ENCODE measurements around the gene TRIO. TPM values are rescaled to one million over a fixed set of nuclear protein-coding genes. Genes with fewer than 3 reads are reported as not detected.

The TRIO gene
- total RNA-seq, 2 experiments from 2014 or later: 5.7 to 15.7 TPM

DNA sequence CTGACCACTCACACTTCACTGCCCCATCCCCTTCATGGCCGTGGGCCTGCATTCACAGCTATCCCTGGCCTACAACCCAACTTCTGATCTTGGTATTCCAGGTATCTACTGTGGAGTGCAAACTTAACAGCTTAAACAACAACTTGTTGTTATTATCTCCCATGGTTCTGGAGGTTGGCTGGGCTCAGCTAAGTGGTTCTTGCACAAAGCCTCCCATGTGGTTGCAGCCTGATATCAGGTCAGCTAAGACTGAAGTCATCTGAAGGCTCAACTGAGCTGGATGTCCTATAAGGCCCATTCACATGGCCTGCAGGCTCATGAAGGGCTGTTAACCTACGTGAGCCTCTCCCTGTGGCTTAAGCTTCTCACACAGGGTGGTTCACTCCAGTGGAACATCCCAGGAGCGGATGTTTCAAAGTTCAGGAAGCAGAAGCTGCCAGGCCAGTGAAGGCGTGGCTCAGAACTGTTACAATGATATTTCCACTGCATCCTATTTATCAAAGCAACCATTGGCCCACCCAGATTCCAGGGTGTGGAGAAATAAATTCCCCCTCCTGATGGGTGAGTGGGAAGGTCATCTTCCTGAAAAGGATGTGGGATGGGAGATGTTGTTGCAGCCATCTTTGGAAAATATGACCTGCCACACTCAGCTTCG lies 30.0 kb upstream of the TRIO start:
- Mint-ChIP-seq H3K4me3 (no peak overlapping the region), H3K4me1 (peaks cover 13% of the 10 kb centered on the region), H3K27me3 (peaks cover 4% of the 10 kb centered on the region), H3K27ac (no peak overlapping the region), H3K36me3 (no peaks in the 10 kb centered on the region), H3K9me3 (ENCODE audit: low read depth) (no peaks in the 10 kb centered on the region)
- CTCF ChIA-PET: no interaction called here
- ATAC-seq (no peak), DNase-seq (no peak)

DNA sequence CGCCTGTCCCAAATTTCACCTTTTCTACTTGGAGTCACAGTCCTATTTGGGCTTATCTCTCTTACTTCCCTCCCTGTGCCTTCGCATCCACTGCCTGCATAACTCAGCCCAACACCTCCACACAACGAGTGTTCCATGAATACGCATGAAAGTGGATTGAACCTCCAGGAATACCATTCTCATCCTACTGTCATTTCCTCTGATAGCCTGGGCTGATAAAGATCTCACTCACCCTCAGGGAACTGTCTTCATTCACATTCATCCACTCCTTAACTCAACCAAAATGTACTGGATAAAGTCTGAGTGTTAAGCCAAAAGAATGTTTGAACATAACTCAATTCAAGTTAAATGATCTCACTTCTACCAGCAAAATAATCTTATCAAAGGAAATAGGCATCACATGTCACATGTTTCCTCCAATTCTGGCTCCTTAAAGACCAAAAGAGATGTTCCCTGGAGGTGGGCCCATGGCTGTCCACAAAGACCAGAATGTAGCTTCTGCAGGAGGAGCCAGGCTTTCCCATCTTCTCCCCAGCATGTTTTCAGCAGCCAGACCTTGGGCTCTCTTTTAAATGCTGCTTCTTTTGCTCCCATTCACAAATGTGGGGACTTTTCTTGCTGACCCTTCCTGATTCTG lies 28.4 kb upstream of the TRIO start:
- Mint-ChIP-seq H3K4me3 (no peak overlapping the region), H3K9me3 (ENCODE audit: low read depth) (no peaks in the 10 kb centered on the region), H3K27ac (no peak overlapping the region), H3K4me1 (no peaks in the 10 kb centered on the region), H3K27me3 (no peaks in the 10 kb centered on the region), H3K36me3 (no peaks in the 10 kb centered on the region)
- ATAC-seq (no peak), DNase-seq (no peak)
- CTCF ChIA-PET: no interaction called here

DNA sequence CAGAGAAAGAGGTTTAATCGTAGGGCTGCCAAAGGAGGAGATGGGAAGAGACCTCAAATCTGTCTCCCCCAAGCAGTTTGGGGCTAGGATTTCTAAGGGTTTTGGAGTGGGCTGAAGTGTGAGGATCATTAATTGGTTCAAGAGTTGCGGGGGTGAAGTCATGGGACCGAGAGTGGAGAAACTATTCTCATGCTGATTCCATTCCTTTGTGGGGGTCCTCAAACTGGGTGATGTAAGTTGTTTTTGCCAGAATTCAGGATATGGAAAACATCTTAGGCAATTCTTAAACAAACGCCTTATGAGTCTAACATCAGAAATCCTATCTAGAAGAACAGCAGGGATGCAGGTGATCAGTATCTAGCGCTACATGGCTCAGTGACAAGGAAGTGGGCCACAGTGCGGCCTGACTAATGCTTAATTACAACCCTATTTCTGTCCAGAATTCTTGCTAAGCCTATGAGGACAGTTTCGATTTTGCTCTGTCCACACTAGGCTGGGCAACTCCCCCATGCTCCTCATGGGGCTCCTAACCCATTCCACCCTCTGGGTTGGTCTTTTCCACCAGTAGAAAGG lies 27.7 kb upstream of the TRIO start:
- ATAC-seq: no peak
- Mint-ChIP-seq H3K4me3 (no peak overlapping the region), H3K27me3 (no peaks in the 10 kb centered on the region), H3K36me3 (no peaks in the 10 kb centered on the region), H3K27ac (no peak overlapping the region), H3K9me3 (ENCODE audit: low read depth) (no peaks in the 10 kb centered on the region), H3K4me1 (no peaks in the 10 kb centered on the region)
- no peak for DNase-seq
- CTCF ChIA-PET: no interaction called here

DNA sequence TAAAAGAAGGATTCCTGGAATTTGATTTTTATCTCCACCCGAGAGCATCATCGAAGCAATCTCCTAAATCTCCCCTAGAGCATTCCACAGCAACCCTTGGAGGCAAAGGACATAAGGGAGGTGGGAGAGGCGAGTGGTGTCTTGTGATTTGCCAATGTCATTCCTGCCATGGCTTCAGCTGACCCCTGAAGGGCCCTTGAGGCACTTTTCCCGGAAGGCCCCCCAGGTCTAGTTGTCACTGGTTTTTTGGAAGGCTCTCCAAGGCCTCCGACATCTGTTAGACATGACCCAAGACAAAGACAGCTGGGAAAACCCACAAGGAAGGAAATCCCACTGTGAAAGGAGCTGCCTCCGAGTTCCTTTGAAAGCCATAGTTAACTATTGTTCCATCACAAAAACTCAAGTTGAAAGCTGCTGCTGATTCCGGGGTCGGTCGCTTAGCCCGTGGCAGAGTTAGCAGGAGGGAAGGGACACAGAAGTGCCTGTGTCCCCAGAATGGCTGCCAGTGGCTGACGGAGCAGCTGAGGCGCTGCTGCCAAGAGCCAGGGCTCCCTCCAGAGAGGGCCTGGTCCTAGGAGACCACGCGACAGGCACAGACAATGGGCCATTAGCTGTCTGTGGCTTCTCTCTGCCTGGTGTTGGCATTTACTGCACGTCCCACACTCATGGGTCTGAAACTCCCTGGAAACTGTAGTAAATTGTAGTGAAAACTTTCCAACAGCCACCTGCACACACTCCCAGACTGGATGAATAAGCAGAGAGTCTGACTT lies 24.4 kb upstream of the TRIO start:
- CTCF ChIA-PET: no interaction called here
- ATAC-seq: no peak
- no peak overlapping the region for H3K4me3 Mint-ChIP-seq
- H3K9me3 Mint-ChIP-seq (ENCODE audit: low read depth): no peaks in the 10 kb centered on the region
- no peak for DNase-seq
- no peaks in the 10 kb centered on the region for H3K36me3 Mint-ChIP-seq
- H3K4me1 Mint-ChIP-seq: no peaks in the 10 kb centered on the region
- no peaks in the 10 kb centered on the region for H3K27me3 Mint-ChIP-seq
- H3K27ac Mint-ChIP-seq: no peak overlapping the region

DNA sequence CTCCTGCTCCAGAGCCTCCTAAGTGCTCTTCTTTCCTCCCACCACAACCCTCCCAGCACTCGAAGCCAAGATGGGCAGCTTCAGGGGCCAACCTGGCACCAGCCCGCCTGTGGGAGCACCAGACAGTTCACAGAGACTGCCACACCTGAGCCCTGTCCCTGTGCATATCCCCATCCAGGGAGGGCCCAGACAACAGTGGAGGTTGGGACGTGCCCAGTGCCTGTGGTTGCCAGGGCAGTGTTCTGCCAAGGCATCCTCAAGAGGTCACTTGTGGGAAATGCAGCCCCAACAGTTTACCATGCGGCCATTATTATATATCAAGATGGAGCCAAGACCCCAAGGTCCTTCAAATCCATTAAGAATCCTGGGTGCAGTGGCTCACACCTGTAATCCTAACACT lies 23.0 kb upstream of the TRIO start:
- ATAC-seq (no peak), DNase-seq (no peak)
- Mint-ChIP-seq H3K9me3 (ENCODE audit: low read depth) (no peaks in the 10 kb centered on the region), H3K4me3 (no peak overlapping the region), H3K27ac (no peak overlapping the region), H3K4me1 (no peaks in the 10 kb centered on the region), H3K36me3 (no peaks in the 10 kb centered on the region), H3K27me3 (no peaks in the 10 kb centered on the region)
- CTCF ChIA-PET: no interaction called here

DNA sequence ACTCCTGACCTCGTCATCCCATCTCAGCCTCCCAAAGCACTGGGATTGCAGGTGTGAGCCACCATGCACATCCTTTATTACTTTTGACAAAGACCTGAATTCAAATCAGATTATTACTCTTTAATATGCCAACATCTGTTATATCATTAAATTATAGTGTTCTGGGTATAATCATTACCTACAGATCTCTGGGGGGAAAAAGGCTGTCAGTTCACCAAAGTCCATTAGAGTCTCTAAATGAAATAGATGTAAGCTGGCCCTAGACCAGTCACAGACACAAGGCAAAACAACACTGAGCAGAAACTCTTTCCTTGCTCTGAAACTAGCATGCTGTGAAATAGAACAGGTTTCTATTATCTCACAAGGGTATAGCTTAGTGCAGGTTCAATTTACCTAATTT lies 21.6 kb upstream of the TRIO start:
- Mint-ChIP-seq H3K9me3 (ENCODE audit: low read depth) (no peaks in the 10 kb centered on the region), H3K36me3 (no peaks in the 10 kb centered on the region), H3K27ac (no peak overlapping the region), H3K27me3 (no peaks in the 10 kb centered on the region), H3K4me3 (no peak overlapping the region), H3K4me1 (no peaks in the 10 kb centered on the region)
- ATAC-seq (no peak), DNase-seq (no peak)
- CTCF ChIA-PET: no interaction called here

DNA sequence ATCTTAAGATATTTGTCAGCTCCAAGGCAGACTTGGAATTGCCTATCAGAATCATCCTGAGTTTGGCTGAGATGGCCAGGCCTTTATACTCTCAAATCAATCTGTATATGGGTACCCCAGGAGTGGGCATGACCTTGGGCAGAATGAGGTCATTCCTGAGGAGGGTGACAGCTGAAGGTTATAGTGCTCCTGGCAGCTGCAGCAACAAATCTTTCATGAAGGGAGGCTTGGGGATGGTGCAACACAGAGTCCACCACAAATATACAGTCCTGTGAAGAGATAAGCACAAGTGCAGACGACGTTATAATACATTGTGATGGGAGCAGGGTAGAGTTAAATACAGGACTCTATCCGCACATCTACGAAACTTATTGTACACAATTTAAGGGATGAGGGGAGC lies 21.1 kb upstream of the TRIO start:
- Mint-ChIP-seq H3K27ac (no peak overlapping the region), H3K9me3 (ENCODE audit: low read depth) (no peaks in the 10 kb centered on the region), H3K4me1 (no peaks in the 10 kb centered on the region), H3K27me3 (no peaks in the 10 kb centered on the region), H3K36me3 (no peaks in the 10 kb centered on the region), H3K4me3 (no peak overlapping the region)
- CTCF ChIA-PET: no interaction called here
- ATAC-seq: no peak
- no peak for DNase-seq

DNA sequence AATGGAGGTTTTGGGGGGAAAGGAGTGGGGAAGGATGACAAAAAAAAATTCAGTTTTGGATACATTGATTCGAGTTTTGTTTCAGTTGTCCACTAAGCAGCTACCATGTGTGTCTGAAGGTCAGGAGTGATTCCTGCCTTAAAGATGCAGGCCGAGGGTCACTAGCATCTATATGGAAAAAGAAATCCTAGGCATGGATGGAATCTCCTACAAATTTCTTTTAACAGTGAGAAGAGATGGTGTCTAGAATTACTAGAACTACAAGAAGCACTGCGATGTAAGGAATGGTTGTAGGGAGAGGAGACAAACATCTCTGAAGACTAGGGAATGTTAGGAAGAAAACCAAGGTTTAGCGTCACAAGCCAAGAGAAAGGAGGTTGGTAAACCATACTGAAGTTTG lies 19.6 kb upstream of the TRIO start:
- no peaks in the 10 kb centered on the region for H3K36me3 Mint-ChIP-seq
- DNase-seq (no peak), ATAC-seq (no peak)
- no peak overlapping the region for H3K4me3 Mint-ChIP-seq
- no peaks in the 10 kb centered on the region for H3K27me3 Mint-ChIP-seq
- CTCF ChIA-PET: no interaction called here
- no peaks in the 10 kb centered on the region for H3K4me1 Mint-ChIP-seq
- H3K27ac Mint-ChIP-seq: no peak overlapping the region
- no peaks in the 10 kb centered on the region for H3K9me3 Mint-ChIP-seq (ENCODE audit: low read depth)

DNA sequence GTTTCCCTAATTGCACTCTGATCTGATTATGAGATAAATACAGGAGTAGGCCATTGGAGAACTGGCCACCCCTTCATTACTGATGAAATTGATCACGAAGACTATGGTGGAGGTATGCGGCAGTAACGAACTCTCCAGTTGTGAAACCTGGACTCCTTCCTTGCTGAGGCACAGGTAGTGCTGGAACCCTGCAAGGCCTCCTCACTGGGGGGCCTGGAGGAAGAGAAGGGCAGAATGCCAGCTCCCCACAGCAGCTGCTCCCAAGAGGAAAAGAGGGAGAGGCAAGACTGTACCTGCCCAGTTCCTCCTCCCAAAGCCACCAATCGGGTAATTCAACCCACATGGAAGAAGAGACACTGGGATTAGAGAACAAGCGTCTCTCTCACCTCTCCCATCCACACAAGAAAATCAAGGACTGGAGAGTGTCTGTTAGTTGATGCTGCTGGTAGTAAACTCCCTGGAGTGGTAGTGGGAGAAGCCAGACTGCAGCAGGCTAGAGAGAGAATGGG lies 19.1 kb upstream of the TRIO start:
- Mint-ChIP-seq H3K27me3 (no peaks in the 10 kb centered on the region), H3K4me3 (no peak overlapping the region), H3K4me1 (no peaks in the 10 kb centered on the region), H3K36me3 (no peaks in the 10 kb centered on the region), H3K9me3 (ENCODE audit: low read depth) (no peaks in the 10 kb centered on the region), H3K27ac (no peak overlapping the region)
- CTCF ChIA-PET: no interaction called here
- DNase-seq (no peak), ATAC-seq (no peak)

DNA sequence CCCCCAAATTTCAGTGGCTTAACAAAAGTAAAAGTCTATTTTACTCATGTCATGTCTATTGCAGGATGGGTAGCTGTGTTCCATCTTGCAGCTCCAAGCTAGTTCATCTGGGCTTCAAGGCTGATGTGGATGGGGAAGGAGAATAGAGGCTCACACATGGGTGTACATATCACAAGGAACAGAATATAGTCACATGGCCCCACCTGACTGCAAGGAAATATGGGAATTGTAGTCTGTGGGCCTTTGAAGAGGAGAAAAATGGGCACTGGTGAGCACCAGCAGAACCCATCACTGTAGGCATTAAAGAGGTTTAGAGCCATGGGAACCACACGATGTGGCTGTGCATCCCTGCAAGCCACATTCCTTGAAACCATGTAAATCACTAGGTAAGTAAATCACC lies 17.9 kb upstream of the TRIO start:
- H3K4me3 Mint-ChIP-seq: no peak overlapping the region
- no peak overlapping the region for H3K27ac Mint-ChIP-seq
- no peak for DNase-seq
- H3K4me1 Mint-ChIP-seq: no peaks in the 10 kb centered on the region
- no peak for ATAC-seq
- CTCF ChIA-PET: no interaction called here
- H3K9me3 Mint-ChIP-seq (ENCODE audit: low read depth): no peaks in the 10 kb centered on the region
- H3K27me3 Mint-ChIP-seq: no peaks in the 10 kb centered on the region
- H3K36me3 Mint-ChIP-seq: no peaks in the 10 kb centered on the region

DNA sequence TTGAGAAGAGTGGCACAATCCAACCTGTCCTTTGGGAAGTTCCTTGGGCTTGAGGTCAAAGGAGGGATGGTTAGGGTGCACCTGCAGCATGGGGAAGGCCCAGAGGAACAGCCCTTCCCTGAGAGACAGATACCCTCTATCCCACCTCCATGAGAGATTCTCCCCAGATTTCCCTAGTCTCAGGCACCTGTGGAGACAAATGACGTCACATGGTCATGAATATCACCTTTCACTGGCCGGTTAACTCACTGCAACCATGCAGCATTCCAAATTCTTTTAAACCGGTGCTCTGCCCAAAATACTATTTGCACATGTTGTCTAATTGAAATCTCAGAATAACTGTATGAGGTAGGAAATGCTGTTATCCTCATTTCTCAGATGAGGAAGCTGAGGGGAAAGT lies 15.6 kb upstream of the TRIO start:
- ATAC-seq (no peak), DNase-seq (no peak)
- no peaks in the 10 kb centered on the region for H3K36me3 Mint-ChIP-seq
- peaks cover 3% of the 10 kb centered on the region for H3K27me3 Mint-ChIP-seq
- H3K9me3 Mint-ChIP-seq (ENCODE audit: low read depth): no peaks in the 10 kb centered on the region
- CTCF ChIA-PET: no interaction called here
- H3K27ac Mint-ChIP-seq: no peak overlapping the region
- H3K4me3 Mint-ChIP-seq: no peak overlapping the region
- no peaks in the 10 kb centered on the region for H3K4me1 Mint-ChIP-seq

DNA sequence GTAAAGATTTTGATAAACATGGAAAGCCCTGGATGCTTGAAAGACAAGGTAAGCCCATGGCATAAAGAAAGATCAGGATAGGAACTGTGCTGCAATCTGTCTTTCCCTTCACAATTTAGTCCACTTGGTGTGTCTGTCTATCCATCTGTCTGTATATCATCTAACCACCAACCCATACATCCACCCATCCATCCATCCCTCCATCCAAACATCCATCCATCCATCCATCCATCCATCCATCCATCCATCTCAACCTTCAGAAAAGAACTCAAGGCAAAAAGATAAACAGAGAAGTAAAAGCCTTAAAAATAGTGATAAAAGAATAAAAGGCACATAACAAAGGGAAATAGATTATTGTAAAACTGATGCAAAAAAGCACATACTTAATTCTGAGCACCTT lies 15.1 kb upstream of the TRIO start:
- Mint-ChIP-seq H3K27me3 (peaks cover 3% of the 10 kb centered on the region), H3K9me3 (ENCODE audit: low read depth) (no peaks in the 10 kb centered on the region), H3K36me3 (no peaks in the 10 kb centered on the region), H3K4me1 (no peaks in the 10 kb centered on the region), H3K27ac (no peak overlapping the region), H3K4me3 (no peak overlapping the region)
- ATAC-seq (no peak), DNase-seq (no peak)
- CTCF ChIA-PET: no interaction called here

DNA sequence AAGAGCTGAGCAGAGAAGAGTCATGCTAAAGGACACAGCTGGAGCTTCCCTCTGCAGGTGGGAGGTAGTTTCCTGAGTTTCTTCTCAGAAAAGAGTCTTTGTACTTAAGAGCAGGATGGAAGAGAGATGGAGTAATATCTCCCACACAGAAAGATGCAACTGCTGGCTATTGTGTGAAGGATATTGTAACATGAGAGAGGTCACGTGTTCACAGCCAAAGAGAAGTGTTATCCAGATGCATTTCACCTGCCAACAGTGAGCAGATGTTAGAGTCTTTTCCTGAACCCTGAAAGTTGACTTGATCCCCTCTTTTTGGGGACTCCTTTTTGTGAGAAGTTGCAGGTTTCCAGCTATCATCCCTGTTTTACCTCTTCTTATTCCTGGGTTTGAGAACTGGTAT lies 14.0 kb upstream of the TRIO start:
- H3K36me3 Mint-ChIP-seq: no peaks in the 10 kb centered on the region
- peaks cover 3% of the 10 kb centered on the region for H3K27me3 Mint-ChIP-seq
- H3K9me3 Mint-ChIP-seq (ENCODE audit: low read depth): no peaks in the 10 kb centered on the region
- DNase-seq (no peak), ATAC-seq (no peak)
- H3K4me1 Mint-ChIP-seq: no peaks in the 10 kb centered on the region
- no peak overlapping the region for H3K27ac Mint-ChIP-seq
- H3K4me3 Mint-ChIP-seq: no peak overlapping the region
- CTCF ChIA-PET: no interaction called here

All from activated CD8-positive, alpha-beta memory T cell treated with anti-CD3 and anti-CD28 coated beads, Interleukin-2, amount 10 ng/mL, durations not matched to agents 7 days and 5 days (primary cell).